GM15510 (cell line): ENCODE results near the gene ATXN1.

Experiments
- POLR2A ChIP-seq: IDR thresholded peaks from 3 replicates; pipeline ENCODE4 v1.6.1; 2011; ENCODE audit warnings: borderline replicate concordance; ENCODE audit not compliant: insufficient read length; ENCODE audit errors: extremely low read depth

The ATXN1 gene

DNA sequence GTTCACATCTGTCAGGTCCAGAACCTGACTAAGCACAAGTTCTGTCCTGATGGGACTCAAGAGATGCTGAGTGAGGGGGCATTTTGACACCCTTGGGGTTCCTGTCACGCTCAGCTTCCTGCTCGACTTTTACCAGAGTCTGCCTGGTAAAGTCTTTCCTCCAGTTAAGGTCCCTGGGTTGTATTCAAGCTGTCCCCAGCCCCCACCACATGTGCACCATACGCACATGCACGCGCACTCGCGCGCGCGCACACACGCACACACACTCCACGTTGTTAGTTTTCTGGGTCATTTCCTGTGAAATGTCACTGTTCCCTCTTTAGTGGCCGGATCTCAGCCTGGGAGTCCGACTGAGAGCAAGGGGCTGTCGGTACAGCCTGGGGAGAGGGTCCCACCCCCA is 356.8 kb downstream of the ATXN1 start:
- no peak for TF ChIP-seq POLR2A

- TF ChIP-seq POLR2A = no peak
Observed at GRCh38 chr6:16403831-16404230, 357.4 kb downstream of the ATXN1 start.

GRCh38 chr6:16402581-16402900 is 358.7 kb downstream of the ATXN1 start:
- no peak for TF ChIP-seq POLR2A

DNA sequence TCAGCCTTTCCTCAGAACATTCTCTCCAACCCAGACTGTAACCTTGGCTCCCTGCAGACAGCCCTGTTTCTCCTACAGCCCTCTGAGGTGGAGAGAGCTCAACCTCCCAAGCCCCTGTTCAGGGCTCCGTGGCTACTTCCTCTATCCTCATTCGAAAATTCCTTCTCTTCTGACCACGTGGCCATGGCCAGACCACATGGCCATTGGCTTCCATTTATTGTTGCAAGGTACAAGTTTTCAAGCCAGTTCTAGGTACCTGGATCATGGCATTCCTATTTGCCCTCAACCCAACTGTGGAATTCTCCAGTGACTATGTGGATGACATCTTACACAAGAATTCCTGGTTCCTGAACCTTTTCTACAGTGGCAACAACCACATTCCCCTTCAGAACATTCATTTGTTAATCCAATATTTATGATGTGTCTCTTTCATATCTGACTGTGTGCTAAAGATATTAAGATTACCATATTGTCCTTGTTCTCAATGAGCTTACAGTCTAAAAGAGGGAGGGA is 361.0 kb downstream of the ATXN1 start:
- no peak for TF ChIP-seq POLR2A

DNA sequence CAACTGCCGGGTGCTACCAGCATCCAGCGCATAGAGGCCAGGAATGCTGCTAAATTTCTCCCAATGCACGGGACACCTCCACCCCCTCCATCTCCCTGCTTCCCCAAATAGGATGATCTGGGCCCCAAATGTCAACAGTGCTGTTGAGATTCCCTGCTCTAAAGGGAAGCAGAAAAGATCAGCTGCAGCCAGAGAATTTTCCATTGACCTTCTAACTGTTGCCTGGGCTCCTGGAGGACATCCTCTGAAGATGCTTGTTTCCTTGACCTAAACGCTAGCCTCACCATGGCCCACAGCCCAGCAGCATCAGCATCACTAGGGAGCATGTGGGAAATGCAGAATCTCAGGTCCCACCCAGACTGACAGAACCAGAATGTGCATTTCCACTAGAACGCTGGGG is 361.6 kb downstream of the ATXN1 start:
- no peak for TF ChIP-seq POLR2A

DNA sequence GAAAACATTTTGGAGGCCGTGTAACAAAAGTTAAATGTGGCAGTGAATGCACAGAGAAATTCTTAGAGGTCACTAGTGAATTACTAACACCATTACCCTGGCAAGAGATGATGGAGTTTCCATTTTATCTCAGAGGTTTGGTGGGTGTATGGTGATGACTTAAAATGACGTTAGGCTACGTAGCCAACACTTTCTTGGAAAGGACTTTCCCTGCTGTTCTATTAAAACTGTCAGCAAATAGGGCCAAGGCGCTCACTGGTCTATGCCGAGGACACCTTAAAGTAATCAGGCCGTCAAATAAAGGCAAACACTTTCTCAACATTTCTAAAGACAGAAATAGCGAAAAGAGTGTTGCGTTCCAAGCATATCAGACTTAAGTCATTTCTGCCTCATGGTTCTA is 362.1 kb downstream of the ATXN1 start:
- TF ChIP-seq POLR2A = no peak

GRCh38 chr6:16398587-16398986 is 362.7 kb downstream of the ATXN1 start:
- TF ChIP-seq POLR2A = no peak

GRCh38 chr6:16397623-16398022 is 363.6 kb downstream of the ATXN1 start:
- no peak for TF ChIP-seq POLR2A

DNA sequence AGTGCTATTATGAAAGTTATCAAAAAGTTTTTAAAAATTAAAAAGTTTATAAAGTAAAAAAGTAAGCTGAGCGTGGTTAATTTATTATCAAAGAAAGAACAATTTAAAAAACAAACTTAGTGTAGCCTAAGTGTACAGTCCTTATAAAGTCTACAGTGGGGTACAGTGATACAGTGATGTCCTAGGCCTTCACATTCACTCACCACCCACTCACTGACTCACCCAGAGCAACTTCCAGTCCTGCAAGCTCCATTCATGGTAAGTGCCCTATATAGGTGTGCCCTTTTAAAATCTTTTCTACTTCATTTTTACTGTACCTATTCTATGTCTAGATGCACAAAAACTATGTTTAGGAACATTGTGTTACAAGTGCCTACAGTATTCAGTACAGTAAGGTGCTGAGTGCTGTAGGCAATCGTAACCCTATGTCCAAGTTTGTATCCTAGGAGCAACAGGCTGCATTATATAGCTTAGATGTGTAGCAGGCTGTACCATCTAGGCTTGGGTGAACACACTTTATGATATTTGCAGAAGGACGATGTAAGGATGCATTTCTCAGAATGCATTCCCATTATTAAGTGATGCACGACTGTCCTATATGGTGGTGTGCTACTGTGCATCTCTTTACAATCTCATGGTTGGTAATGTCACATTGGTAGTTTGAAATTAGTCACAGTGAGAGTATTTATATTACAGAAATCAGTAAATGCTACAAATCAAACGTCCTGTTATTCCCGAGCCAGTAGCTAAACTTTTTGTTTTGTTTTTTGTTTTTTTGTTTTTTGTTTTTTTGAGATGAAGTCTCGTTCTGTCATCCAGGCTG is 364.6 kb downstream of the ATXN1 start:
- no peak for TF ChIP-seq POLR2A

GRCh38 chr6:16394632-16395031 is 366.6 kb downstream of the ATXN1 start:
- TF ChIP-seq POLR2A = no peak

DNA sequence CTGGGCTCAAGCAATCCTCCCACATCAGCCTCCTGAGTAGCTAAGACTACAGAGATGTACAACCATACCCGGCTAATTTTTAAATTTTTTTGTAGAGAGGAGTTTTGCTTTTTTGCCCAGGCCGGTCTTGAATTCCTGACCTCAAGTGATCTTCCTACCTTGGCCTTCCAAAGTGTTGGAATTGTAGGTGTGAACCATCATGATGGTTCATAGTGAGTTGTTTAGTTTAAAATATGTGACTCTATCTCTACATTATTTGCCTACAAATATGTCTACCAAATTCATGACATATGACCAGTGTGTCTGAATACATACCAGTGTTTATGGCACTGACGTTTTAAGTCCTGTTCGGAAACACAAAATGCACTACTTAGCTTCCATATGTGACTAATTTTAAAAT is 367.9 kb downstream of the ATXN1 start:
- TF ChIP-seq POLR2A = no peak

DNA sequence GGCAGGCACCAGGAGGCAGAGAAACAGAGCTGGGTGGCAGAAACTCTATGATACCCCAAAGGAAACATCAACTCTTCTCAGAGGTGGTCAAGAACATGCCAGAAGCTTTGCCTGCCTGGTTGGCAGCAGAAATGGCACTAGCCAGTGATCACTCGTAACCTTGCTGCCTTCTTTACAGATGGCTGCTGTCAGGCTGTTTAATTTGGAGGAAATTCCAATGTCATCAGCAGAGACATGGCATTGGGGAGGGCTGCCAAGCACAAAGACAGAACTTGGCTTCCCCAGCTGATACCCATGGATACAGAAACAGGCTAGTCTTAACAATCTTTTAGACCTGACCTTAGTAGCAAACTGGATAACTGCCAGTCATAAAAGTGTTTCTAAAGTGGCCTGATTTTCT is 369.2 kb downstream of the ATXN1 start:
- TF ChIP-seq POLR2A = no peak

- no peak for TF ChIP-seq POLR2A
Observed at GRCh38 chr6:16391451-16391912, 369.8 kb downstream of the ATXN1 start.

GRCh38 chr6:16389642-16390041 is 371.6 kb downstream of the ATXN1 start:
- no peak for TF ChIP-seq POLR2A

DNA sequence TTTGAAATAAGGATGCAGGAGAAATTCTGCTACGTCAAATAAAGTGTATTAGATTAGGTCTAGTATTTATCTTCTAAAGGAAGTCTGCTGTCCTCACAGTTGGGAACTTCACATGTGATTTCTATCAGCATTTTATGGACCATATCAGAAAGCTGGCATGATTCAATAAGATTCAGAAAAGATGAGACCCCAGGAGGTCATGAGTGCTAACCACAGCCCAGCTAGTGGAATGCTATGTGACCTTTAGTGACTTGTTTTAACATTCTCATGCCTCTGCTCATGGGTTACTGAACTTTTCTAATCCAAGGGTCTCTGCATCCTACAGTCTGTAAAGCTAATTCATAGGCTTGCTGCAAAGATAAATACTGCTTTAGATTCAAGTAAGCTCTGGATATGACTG is 372.8 kb downstream of the ATXN1 start:
- TF ChIP-seq POLR2A = no peak

DNA sequence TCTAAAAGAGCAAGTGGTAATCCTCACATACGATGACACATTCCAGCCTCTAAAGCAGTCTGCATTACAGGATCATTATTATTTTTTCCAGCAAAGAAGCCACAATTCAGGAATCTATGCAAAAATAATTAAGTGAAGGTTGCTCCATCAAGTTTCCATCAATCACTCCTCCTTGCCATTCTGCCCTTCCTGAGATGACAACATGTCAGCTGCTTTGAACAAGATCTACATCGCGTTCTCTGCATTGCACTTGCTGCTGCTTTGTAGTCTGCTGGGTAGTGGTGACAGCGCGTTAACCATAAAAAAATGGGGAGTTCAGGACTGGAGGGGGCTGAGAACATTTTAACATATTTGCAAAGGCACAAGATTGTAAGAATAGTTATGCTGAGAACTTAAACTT is 375.2 kb downstream of the ATXN1 start:
- no peak for TF ChIP-seq POLR2A
